Fibroblast of lung (primary cell): ENCODE results near the gene OST4. TPM values are rescaled to one million over a fixed set of nuclear protein-coding genes. Genes with fewer than 3 reads are reported as not detected.

Experiments
- DNase-seq, 2 donors: peaks; one replicate each; pipeline versions ENCODE4 v3.0.0 to v3.0.0-alpha.2; 2010; ENCODE audit warnings: low read depth in 2 of 2
- H2AFZ ChIP-seq: 2 replicates; pipeline ENCODE4 v1.5.1; 2012; ENCODE audit warnings: low read length, control low read depth, inconsistent platforms
- H3K27ac ChIP-seq: 2 replicates; pipeline ENCODE4 v1.5.1; 2011; ENCODE audit warnings: low read length, control low read depth; ENCODE audit not compliant: insufficient read depth
- H3K27me3 ChIP-seq: 2 replicates; pipeline ENCODE4 v1.5.1; 2011; ENCODE audit warnings: mild to moderate bottlenecking, low read length; ENCODE audit not compliant: control insufficient read depth, insufficient read depth
- H3K36me3 ChIP-seq: 2 replicates; pipeline ENCODE4 v1.5.1; 2011; ENCODE audit warnings: low read length; ENCODE audit not compliant: control insufficient read depth, insufficient read depth
- H3K4me1 ChIP-seq: 2 replicates; pipeline ENCODE4 v1.5.1; 2011; ENCODE audit warnings: low read length; ENCODE audit not compliant: control insufficient read depth, insufficient read depth; ENCODE audit errors: extremely low read depth
- H3K4me2 ChIP-seq: 2 replicates; pipeline ENCODE4 v1.5.1; 2011; ENCODE audit warnings: low read length, control low read depth; ENCODE audit not compliant: insufficient read depth; ENCODE audit errors: extremely low read depth
- H3K4me3 ChIP-seq, 4 experiments: fragments of 200-600 bp in 1 of 4; sonication (generic) in 1 of 4; replicated peaks in 1 of 4; 2 replicates each; pipeline ENCODE4 v1.5.1; 2011 to 2016; ENCODE audit warnings: low read length in 4 of 4, low read depth in 3 of 4, mild to moderate bottlenecking in 3 of 4, control low read depth in 2 of 4, inconsistent platforms in 1 of 4, mixed read lengths in 1 of 4; ENCODE audit not compliant: insufficient read depth in 1 of 4; ENCODE audit errors: control extremely low read depth in 1 of 4
- H3K79me2 ChIP-seq: 2 replicates; pipeline ENCODE4 v1.5.1; 2012; ENCODE audit warnings: mild to moderate bottlenecking, low read length, inconsistent platforms; ENCODE audit not compliant: control insufficient read depth, insufficient read depth
- H3K9ac ChIP-seq: 2 replicates; pipeline ENCODE4 v1.5.1; 2011; ENCODE audit warnings: mild to moderate bottlenecking, low read length, control low read depth; ENCODE audit not compliant: insufficient read depth
- H3K9me3 ChIP-seq: 2 replicates; pipeline ENCODE4 v1.5.1; 2012; ENCODE audit warnings: low read depth, low read length; ENCODE audit not compliant: control insufficient read depth, insufficient read depth
- H4K20me1 ChIP-seq: 2 replicates; pipeline ENCODE4 v1.5.1; 2011; ENCODE audit warnings: low read length; ENCODE audit not compliant: control insufficient read depth, insufficient read depth; ENCODE audit errors: extremely low read depth
- CTCF ChIP-seq, 2 donors: IDR thresholded peaks in 1 of 2; conservative IDR thresholded peaks in 1 of 2; 1 replicate in 1 of 2; 2 replicates in 1 of 2; pipeline ENCODE4 v1.5.1; 2011 to 2012; ENCODE audit warnings: low read length in 2 of 2, control low read depth in 1 of 2, inconsistent platforms in 1 of 2, low read depth in 1 of 2, mild to moderate bottlenecking in 1 of 2
- EZH2 ChIP-seq: IDR thresholded peaks from 2 replicates; pipeline ENCODE4 v1.5.1; 2012; ENCODE audit warnings: low read length, control low read depth, mild to moderate bottlenecking; ENCODE audit errors: missing control alignments
- polyA plus RNA-seq, 2 donors: library from polyadenylated mRNA; depleted of rRNA in 1 of 2; stranded (reverse) in 1 of 2; unstranded in 1 of 2; fragments of >200 nt; gene quantifications; 2 replicates each; pipeline ENCODE4 v1.2.1, GENCODE V29; 2011 to 2012; ENCODE audit warnings: missing spikeins in 1 of 2
- total RNA-seq: library from RNA; depleted of rRNA; stranded (reverse); fragments of >200 nt; gene quantifications from 2 replicates; pipeline ENCODE4 v1.2.1, GENCODE V29; 2014

Gene OST4
- total and polyA plus RNA-seq, 2 donors (not counting 1 experiment from before 2014, with no cell fraction given), result 479 to 1,054 TPM

DNA sequence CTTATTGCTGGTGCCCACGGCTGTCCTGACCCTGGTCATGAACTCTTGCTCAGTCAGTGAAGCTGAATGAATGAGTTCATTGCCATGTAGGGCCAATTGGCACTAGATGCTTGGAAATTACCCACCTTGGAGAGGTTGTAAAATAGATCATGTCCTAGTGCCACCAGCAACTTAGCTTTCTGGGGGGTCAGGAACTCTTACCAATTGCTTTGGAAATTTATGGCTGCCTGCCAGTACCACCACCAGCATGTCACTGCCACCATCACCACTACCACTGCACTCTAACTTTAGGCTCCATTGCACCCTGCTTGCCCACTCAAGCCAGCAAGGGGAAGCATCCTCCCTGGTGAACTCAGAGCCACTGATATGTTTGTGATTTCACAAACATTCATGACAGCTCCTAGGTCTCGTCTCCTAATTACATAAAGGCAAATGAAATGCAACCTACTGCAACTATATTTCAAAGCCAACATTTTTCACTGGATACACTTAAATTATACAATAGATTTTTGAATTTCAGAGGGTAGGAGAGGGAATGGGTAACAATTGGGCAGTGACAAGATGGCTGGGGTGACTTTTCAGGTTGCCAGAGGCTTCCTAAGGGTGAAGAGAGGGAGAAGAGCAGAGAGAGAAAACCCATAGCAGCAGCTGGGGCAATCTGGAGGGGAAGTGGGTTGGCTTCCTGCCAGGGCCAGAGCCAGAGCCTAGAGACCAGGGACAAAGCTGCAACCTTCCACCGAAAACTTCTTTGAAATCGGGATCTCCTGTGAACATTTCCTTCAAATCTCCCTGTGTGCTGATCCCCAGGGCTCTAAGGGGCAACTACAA lies 3.5 kb upstream of the OST4 start:
- peaks cover 29% of the 10 kb centered on the region for H3K79me2 ChIP-seq
- no peaks in the 10 kb centered on the region for H3K36me3 ChIP-seq
- no peak overlapping the region for H3K27ac ChIP-seq
- H3K4me1 ChIP-seq, result peaks cover 27% of the 10 kb centered on the region
- H3K27me3 ChIP-seq, result no peaks in the 10 kb centered on the region
- no peak overlapping the region for H3K4me3 ChIP-seq
- no peak overlapping the region for H3K9ac ChIP-seq
- TF ChIP-seq EZH2 (no peak), CTCF (conservative IDR thresholded peaks at IDR 0.05 in 1 of 2, IDR thresholded peaks at IDR 0.05 in 1 of 2; ENCODE audit: low read depth in 1 of 2, low read length in 2 of 2) (no peak)
- no peak overlapping the region for H2AFZ ChIP-seq
- no peaks in the 10 kb centered on the region for H4K20me1 ChIP-seq
- H3K9me3 ChIP-seq, result no peaks in the 10 kb centered on the region
- H3K4me2 ChIP-seq, result no peak overlapping the region
- DNase-seq, result peak in 1 of 2 donors; percentile 59

DNA sequence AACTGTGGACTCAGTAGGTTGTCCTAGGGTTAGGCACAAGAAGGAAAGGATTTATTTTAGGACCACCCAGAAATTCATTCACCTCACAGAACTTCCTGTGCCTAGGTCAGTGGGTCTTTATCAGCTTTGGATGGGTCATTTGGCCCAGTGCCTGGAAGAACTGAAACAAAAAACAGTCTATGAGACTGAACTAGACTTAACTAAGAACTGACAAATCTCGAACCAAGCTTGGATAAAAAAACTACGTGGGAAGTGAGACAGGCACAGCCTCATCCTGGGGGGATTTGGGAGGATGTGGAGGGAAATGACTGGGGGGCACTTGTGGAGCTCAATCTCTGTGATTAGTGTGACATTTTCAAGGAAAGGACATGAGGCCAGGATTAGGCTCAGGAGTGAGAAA lies 2.3 kb upstream of the OST4 start:
- Histone ChIP-seq H3K9me3 (no peaks in the 10 kb centered on the region), H2AFZ (peak overlapping the region; percentile 32), H3K4me1 (peaks cover 27% of the 10 kb centered on the region), H3K27me3 (no peaks in the 10 kb centered on the region), H3K36me3 (peaks cover 2% of the 10 kb centered on the region), H3K9ac (no peak overlapping the region), H3K4me2 (no peak overlapping the region), H3K4me3 (no peak overlapping the region), H3K79me2 (peaks cover 29% of the 10 kb centered on the region), H4K20me1 (no peaks in the 10 kb centered on the region), H3K27ac (peak overlapping the region; percentile 11)
- TF ChIP-seq EZH2 (no peak), CTCF (conservative IDR thresholded peaks at IDR 0.05 in 1 of 2, IDR thresholded peaks at IDR 0.05 in 1 of 2; ENCODE audit: low read depth in 1 of 2, low read length in 2 of 2) (no peak)
- DNase-seq, result no peak

DNA sequence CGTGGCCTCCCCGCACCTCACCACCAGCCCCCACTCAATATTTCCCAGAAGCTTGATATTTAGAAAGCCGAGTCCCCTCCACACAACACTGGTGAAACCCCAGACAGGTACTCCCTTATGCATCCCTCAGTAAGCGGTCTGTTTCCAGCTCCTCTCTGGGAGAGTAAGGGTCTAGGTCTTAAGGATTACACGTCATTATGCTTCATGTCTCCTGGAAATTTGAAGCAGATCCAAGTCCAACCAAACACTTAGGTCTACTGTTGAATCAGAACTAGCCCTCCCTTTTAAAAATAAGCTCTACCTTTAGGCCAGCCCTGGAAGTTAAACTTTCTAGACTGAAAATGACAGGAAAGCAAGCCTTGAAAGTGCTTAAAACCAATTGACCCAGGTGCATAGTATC lies 1.5 kb upstream of the OST4 start:
- Histone ChIP-seq H3K4me3 (no peak overlapping the region), H3K27ac (peak overlapping the region; percentile 79), H3K27me3 (no peaks in the 10 kb centered on the region), H3K4me2 (no peak overlapping the region), H3K36me3 (peaks cover 9% of the 10 kb centered on the region), H3K79me2 (peaks cover 33% of the 10 kb centered on the region), H3K9ac (no peak overlapping the region), H3K4me1 (peaks cover 26% of the 10 kb centered on the region), H2AFZ (no peak overlapping the region), H3K9me3 (no peaks in the 10 kb centered on the region), H4K20me1 (no peaks in the 10 kb centered on the region)
- DNase-seq, result peak; percentile 67 to 88
- TF ChIP-seq CTCF (conservative IDR thresholded peaks at IDR 0.05 in 1 of 2, IDR thresholded peaks at IDR 0.05 in 1 of 2; ENCODE audit: low read depth in 1 of 2, low read length in 2 of 2), result no peak
- TF ChIP-seq EZH2, result no peak
